Measurements from ENCODE around the gene EYS. TPM values are rescaled to one million over a fixed set of nuclear protein-coding genes. Genes with fewer than 3 reads are reported as not detected.
"Not testable (repeated sequence)": the region's sequence is repeated elsewhere in the genome, so short reads cannot be mapped to it uniquely, and the experiment has no call there.

The EYS gene
- polyA plus RNA-seq, 3 donors, result 0.51 to 0.69 (median 0.65) TPM

DNA sequence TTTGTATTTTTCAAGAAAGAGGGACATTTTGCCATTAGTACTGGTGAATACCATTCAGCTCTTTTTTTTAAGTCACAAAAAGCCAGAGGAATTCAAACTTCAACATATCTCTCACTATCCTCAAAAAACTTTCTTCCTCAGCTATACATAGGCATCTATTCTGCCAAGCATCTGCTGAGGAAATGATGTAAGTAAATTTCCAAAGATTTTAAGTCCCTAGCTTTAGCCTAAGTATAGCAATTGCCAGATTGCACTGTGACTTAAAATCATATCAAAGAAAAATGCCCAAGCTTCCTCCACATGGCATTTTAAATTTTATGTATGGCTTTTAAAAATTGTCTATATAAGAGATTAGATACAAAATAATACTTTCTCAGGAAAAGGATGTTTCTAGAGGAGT lies 237.4 kb downstream of the EYS start:
- DNase-seq (ENCODE audit: low read depth in 3 of 3, low spot score in 2 of 3), result no peak

DNA sequence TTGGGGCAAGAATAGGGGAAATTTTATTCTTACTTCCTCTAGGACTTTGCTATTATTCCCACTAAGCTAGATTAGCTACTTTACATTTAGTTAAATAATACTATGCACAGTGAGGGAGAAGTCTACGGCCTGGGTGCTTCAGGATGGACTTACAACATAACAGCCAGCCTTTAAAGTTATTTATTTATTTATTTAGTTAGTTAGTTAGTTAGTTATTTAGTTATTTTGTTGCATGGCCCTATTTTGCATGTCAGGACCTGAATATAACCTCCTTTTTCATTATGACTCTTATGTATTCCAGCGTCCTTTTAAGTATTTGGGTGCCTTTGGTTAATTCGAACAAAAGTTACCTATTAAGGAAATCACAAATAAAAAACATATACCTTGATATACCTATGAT lies 238.7 kb downstream of the EYS start:
- DNase-seq (ENCODE audit: low read depth in 3 of 3, low spot score in 2 of 3), result no peak

DNA sequence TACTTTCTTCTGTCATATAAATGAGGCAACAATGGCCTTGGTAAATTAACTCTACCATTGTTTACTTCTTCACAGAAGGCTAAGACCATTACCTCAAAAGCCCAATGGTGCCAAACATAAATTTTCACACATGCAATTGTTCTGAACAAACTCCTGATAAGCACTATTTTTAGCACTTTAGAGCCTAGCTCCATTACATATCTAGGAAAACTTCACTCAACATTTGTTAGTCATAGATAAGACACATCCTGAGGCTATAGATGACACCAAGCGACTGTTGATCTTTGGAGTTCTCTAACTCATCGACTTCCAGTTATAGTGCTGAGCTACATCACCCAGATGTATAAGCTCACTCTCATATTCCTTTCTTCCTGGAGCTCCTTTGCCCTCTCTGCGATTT lies 245.9 kb downstream of the EYS start:
- DNase-seq (ENCODE audit: low read depth in 3 of 3, low spot score in 2 of 3), result no peak

DNA sequence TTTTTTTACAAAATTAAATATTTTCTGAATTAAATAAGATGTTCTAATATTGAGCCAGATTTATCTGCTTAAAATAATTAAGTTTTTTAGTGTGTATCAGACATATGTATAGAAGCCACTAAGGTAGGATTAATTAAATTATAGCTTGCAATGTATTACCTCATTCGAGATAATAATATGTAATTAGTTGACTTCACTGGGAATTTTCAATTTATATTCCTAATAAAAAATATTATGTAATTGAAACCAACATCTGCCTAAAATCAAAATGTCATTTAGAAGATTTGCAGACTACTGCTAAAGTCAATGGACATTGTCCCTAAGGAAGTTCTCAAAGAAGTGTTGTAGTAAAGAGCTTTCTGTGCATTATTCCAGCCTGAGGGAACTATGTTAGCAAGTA lies 254.7 kb downstream of the EYS start:
- DNase-seq (ENCODE audit: low read depth in 3 of 3, low spot score in 2 of 3), result no peak

DNA sequence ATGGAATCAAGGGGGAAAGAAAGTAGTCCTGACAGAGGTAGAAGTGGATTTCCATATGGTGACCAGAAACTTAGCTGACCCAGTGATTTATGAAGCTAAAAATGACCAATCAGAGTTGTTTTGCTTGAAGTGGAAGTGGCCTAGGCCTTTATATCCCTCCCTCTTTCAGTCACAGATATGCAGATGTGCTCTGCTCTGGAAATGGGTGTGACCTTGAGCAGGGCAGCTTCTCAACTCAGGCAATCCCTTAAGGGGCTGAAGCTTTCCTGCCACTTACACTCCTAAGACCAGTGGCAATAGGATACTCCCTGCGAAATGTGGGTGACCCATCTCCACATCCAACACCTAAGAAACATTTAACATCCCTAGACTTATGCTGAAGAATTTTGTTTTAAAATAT lies 256.6 kb downstream of the EYS start:
- DNase-seq (ENCODE audit: low read depth in 3 of 3, low spot score in 2 of 3), result no peak

DNA sequence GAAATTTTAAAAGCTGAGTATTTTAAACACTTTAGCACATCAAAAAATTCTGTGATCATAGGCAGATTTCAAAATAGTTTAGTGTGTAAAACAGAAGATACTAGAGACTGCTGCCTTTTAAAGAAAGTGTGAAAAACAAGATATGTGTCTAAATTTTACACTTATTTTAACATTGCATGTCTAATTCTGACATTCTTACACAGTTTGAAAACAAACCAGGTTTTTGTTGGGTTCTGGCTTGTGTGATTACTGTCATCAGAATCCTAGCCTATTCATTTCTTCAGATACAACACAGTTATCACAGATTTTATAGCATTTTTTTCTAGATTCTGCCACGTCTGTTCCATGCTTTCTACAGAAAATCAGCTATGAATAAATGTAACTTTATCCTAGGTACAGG lies 257.1 kb downstream of the EYS start:
- DNase-seq (ENCODE audit: low read depth in 3 of 3, low spot score in 2 of 3), result no peak

DNA sequence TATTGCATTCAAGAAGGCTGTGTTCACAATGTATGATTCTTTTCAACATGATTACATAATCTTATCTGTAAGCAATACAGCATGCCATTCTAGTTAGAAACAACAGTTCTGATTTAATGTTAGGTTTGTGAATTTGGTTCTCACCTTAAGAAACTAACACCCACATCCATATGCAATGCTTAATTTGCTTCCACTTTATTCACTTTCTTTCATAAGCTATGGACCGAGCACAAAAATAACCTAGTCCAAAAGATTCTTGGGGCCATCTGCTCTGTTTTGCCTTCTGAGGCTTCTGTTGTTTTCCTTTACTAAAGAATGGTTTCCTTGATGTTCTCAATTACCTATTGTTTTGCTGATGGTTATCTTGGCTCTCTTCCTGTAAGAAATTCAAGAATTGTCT lies 258.2 kb downstream of the EYS start:
- no peak for DNase-seq (ENCODE audit: low read depth in 3 of 3, low spot score in 2 of 3)

DNA sequence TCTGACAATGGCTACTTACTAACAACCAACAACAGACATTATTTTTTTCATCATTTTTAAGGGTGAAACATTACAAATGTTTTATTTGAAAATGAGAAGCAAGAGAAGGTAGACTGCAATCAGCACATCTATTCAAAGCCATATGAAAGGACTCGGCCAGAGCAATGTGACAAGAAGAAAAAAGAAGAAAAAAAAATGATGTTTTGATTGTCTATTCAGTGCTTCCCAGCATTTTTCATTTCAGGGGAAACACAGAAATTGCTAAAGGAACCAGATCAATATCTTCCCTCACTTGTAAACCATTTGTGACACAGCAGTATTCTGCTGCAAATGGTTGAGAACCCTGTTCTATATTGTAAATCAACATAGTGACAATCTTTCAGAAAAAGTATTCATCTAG lies 270.7 kb downstream of the EYS start:
- DNase-seq (ENCODE audit: low read depth in 3 of 3, low spot score in 2 of 3), result no peak

DNA sequence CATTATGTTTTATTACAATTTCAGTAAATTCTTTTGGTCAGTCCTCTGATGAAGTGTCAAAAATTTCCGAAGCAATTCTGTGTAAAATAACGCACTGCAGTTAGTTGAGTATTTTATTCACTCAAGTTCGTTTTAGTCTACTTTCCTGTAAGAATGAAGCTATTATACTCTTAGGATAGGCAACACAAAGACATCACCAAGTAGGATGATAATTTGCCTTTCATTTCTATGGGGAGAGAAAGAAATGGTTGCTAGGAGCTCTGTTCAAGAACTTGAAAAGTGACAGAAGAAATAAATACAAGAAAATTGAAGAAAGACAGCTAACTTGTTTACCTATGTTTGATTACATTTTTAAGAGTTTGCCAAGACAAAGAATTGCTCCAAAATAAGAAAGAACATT lies 290.4 kb downstream of the EYS start:
- no peak for DNase-seq (ENCODE audit: low read depth in 3 of 3, low spot score in 2 of 3)

DNA sequence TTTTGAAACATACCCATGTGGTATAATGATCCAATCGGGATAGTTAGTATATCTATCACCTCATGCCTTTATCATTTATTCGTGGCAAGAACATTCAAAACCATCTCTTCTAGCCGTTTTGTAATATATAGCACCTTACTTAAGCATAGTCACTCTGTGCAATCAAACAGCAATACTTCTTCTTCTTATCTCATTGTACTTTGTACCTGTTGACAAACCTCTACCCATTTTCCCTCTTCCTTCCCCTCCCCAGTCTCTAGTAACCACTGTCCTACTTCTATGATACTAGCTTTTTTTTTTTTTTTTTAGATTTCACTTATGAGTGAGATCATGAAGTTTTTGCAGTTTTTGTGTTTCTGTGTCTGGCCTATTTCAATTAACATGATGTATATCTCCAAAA lies 296.7 kb downstream of the EYS start:
- no peak for DNase-seq (ENCODE audit: low read depth in 3 of 3, low spot score in 2 of 3)

DNA sequence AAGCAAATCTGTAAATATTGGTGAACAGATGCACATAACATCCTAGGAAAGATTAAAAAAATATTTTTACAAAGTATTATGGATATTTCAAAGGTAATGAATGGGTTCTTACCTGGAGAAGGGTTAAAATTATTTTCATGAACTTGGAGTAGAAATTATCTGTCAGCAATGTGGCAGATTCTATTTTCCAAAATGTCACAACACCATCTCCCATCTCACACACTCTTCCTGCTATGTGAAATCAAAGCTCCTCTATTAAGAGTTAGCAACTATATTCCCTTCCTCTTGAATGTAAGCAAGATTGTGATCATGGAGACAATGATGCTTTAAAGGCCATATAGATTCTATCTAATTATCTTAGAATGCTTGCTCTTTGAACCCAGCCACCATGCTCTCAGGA lies 304.5 kb downstream of the EYS start:
- DNase-seq (ENCODE audit: low read depth in 3 of 3, low spot score in 2 of 3), result no peak

DNA sequence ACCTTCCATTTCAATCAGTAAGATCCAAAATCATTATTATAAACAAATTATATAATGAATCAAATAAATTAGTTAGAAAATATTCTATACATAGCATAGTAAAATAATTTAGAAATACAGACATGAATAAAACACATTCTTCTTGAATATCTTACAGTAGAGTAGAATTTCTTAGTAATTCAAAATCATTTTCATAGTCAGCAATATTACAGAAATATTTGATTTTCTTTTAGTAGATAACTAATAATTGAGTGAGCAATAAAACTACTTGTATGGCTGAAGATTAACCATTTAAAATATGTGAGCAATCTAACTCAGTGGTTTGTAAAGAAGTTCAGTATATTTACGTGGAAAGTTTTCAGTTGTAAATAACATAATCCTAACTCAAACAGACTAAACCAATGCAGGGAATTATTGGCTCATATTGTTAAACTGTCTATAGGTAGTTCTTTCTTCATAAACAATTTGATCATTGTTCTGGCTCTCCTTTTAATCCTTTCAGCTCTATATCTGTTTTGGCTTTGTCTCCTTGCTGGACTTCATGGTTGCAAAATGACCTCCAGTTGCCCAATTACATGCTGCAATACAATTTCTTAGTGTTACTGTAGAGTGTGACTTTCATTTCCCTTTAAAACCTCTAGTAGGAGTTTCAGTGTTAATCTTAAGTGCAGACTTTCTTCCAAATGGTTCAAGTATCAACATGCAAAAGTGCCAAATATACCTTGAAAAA lies 307.5 kb downstream of the EYS start:
- no peak for DNase-seq (ENCODE audit: low read depth in 3 of 3, low spot score in 2 of 3)

DNA sequence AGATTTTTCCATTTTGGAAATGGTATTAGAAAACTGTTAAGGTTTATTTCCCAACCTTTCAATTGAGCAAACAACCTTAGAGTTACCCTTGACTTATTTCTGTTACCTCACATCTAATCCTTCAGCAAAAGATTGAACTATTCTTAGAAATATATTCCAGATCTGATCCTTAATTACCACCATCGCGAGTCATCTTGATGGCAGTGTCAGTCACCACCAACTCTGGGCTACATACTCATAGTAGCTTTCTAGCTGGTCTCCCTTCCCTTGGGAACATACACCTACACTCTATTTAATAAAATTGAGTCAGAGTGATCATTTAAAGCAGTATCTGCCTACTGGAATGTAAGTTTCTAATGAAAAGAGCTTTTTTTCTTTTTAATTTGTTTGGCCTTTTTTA lies 308.2 kb downstream of the EYS start:
- no peak for DNase-seq (ENCODE audit: low read depth in 3 of 3, low spot score in 2 of 3)

DNA sequence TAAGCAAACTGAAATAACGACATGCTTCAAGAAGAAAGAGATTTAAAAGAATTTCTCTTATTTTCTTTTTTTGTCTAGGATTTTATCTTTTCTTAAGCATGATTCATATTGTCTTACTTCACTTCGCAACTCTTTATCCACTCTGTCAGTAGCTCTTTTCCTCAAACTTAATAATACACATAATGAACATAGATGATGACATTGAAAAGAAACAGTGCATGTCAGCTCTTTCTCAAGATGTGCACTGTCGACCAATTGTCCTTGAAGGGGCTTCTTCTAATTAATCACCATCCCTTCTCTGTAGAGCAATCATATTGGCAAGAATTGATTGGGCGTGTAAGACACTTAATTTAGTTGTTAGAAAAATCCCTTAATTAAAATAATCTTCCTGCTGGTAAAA lies 356.5 kb downstream of the EYS start:
- DNase-seq (ENCODE audit: low read depth in 3 of 3, low spot score in 2 of 3), result no peak

DNA sequence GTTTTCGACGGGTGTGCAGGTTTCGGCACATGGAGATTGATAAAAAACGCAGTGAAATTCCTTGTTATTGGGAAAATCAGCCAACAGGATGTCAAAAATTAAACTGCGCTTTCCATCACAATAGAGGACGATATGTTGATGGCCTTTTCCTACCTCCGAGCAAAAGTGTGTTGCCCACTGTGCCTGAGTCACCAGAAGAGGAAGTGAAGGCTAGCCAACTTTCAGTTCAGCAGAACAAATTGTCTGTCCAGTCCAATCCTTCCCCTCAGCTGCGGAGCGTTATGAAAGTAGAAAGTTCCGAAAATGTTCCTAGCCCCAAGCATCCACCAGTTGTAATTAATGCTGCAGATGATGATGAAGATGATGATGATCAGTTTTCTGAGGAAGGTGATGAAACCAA lies 404.4 kb downstream of the EYS start:
- DNase-seq (ENCODE audit: low read depth in 3 of 3, low spot score in 2 of 3), result not testable (repeated sequence)

DNA sequence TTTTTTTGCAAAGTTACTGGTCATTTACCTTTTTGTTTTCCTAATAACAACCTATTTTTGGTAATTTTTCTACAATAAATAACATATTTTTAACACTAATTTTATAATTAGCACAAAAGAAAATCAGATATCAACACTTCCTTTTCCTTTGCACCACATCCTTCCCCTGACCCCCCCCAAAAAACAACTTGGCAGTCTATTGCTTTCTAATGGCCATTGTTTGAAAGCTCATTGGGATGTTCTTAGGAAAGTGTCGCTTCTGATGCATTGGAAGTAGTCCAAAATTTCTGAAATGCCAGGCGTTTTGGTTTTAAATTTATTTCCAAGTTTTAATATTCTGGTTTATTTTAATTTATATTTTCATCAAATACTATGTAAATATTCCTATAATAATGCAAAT lies 407.8 kb downstream of the EYS start:
- no peak for DNase-seq (ENCODE audit: low read depth in 3 of 3, low spot score in 2 of 3)

DNA sequence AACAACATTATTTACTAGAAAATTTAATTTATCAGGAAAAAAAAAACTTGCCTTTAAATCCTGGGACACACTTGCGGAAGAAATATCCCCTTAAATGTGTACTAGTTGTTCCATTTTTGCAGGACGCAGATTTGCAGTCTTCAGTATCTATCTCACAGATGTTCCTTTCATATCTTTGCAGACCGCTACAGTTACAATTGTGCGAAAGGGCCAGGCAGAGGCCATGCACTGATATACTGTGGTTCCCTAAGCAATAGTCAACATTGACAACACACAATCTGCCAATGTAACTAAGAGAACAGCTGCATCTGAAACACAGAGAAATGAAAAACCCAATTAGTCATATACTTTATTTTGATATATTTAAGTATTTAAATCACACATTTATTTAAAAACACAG lies 411.2 kb downstream of the EYS start:
- no peak for DNase-seq (ENCODE audit: low read depth in 3 of 3, low spot score in 2 of 3)

DNA sequence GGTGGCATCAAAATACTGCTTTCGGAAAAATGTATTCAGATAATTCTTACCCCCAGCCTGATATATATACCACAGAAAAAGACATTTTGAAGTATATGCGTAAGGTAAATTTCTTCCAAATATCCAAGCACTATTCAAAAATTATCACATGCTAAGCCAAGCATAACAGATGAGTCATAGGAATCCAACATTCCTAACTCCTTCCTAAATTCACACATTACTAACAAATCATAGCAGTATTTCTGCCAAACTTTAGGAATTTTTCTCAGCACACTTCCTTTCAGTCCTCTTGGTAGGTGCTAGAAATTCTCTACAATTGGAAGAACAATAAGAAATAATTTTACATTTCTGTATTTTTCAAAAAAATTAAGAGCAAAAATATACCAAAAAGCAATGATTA lies 417.5 kb downstream of the EYS start:
- DNase-seq (ENCODE audit: low read depth in 3 of 3, low spot score in 2 of 3), result no peak

DNA sequence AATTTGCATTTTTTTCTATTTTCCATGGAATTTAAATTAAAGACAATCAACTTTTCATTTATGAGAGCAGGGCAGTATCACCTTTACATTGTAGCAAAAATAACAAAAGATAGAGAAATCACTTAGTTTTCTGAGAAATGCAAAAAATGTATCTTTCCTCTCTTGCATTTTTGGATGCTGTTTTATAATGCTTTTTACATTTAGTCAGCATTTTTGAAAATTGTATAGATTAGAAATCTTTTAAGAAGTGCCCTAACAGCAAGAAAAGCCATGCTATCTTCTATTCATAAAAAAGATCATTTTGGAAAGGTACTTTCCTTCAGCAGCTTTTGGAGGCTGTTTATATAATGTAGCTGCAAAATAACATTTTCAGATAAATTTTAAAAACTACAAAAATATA lies 421.8 kb downstream of the EYS start:
- DNase-seq (ENCODE audit: low read depth in 3 of 3, low spot score in 2 of 3), result no peak

DNA sequence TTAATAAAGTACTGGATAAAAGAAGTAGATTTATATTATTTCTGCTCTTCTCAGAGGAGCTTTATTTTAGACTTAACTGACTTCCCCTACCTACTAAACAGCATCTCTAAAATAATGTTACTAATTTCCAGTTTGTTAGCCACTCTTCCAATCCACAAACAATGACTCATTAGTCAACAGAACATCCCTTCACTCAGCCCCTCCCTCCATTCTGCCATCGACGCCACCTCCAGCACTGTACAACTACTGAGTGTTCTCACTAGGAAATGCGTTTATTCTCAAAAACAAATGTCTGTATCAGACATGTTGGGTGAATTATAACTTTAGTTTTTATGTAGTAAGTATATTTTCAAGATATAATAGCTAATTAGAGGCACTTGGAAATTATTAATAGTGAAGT lies 427.0 kb downstream of the EYS start:
- DNase-seq (ENCODE audit: low read depth in 3 of 3, low spot score in 2 of 3), result no peak

DNA sequence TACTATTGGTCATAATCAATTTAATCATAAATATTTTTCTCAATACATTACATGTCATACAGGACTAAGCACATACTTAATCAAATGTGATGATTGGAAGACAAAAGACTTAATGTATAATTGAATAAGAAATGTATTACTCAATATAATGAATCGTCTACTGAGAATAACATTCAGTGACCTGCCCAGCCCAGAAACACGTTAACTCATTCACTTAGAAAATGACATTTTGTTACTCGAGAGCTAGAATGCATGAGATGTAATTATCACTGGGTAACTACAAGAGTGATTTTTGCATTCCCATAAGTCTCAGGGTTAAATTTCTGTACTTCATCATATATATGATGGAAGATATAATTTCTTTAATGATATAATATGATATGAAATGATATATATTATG lies 444.8 kb downstream of the EYS start:
- no peak for DNase-seq (ENCODE audit: low read depth in 3 of 3, low spot score in 2 of 3)

DNA sequence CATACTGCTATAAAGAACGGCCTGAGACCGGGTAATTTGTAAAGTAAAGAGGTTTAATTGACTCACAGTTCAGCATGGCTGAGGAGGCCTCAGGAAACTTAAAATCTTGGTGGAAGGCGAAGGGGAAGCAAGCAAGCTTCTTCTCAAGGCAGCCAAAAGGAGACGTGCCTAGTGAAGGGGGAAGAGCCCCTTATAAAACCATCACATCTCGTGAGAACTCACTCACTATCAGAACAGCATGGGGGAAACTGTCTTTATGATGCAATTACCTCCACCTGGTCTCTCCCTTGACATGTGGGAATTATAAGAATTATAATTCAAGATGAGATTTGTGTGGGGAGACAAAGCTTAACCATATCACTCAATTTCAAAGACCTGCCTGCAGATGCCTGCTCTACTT lies 447.0 kb downstream of the EYS start:
- no peak for DNase-seq (ENCODE audit: low read depth in 3 of 3, low spot score in 2 of 3)

DNA sequence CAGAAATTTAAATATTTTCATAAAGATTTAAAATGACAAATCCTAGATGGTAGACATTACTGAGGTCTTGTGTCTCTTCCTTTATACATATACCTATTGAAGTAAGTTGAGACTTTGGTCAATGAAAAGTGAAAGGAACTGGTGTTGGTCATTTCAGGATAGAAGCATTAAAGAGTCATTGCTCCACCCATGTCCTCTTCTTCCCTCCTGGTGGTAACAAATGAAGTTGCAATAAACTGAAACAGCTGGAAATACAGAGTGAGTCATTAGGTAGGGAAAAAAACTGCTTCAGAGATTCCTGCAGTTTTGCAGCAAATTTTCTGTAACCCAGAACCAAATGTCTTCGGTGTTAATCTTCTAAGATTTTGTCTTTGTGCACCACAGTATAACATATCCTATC lies 448.0 kb downstream of the EYS start:
- DNase-seq (ENCODE audit: low read depth in 3 of 3, low spot score in 2 of 3), result no peak

Measured in right renal cortex interstitium (tissue), 3 donors.